Central memory CD8-positive, alpha-beta T cell (primary cell): ENCODE results near the gene ADD3.
A peak's percentile ranks its signal among the peaks of the same experiment; 100 is the strongest.

Experiments used
- ATAC-seq: fragments of 150-1000 bp; cut with Tn5 transposase; replicated peaks from 2 replicates; pipeline ENCODE4 v1.10.0; 2022; ENCODE audit warnings: mild to moderate bottlenecking, moderate FRiP score, moderate number of reproducible peaks; ENCODE audit not compliant: poor library complexity, severe bottlenecking; ENCODE audit errors: extremely low read depth
- DNase-seq, 2 donors: peaks; one replicate each; pipeline ENCODE4 v3.0.0; 2021; ENCODE audit warnings: low spot score in 2 of 2
- H3K27ac Mint-ChIP-seq: one replicate; pipeline ENCODE4 v1.8.0; 2022; ENCODE audit warnings: low read depth, mild to moderate bottlenecking, moderate library complexity, mixed read lengths
- H3K27me3 Mint-ChIP-seq: one replicate; pipeline ENCODE4 v1.8.0; 2022; ENCODE audit warnings: mixed read lengths
- H3K36me3 Mint-ChIP-seq: one replicate; pipeline ENCODE4 v1.8.0; 2022; ENCODE audit warnings: mild to moderate bottlenecking, moderate library complexity, mixed read lengths; ENCODE audit not compliant: insufficient read depth
- H3K4me1 Mint-ChIP-seq: one replicate; pipeline ENCODE4 v1.8.0; 2022; ENCODE audit warnings: mixed read lengths
- H3K4me3 Mint-ChIP-seq: one replicate; pipeline ENCODE4 v1.8.0; 2022; ENCODE audit warnings: mild to moderate bottlenecking, moderate library complexity, mixed read lengths
- H3K9me3 Mint-ChIP-seq: one replicate; pipeline ENCODE4 v1.8.0; 2022; ENCODE audit warnings: mixed read lengths

The ADD3 gene

GRCh38 chr10:110073896-110074295 lies 66.1 kb downstream of the ADD3 start:
- H3K27ac Mint-ChIP-seq = peak overlapping the region; percentile 76
- H3K4me1 Mint-ChIP-seq = peaks cover 89% of the 10 kb centered on the region
- no peak for DNase-seq
- H3K36me3 Mint-ChIP-seq = peaks cover 5% of the 10 kb centered on the region
- ATAC-seq = no peak
- H3K9me3 Mint-ChIP-seq = no peaks in the 10 kb centered on the region
- H3K4me3 Mint-ChIP-seq = peak overlapping the region; percentile 29
- H3K27me3 Mint-ChIP-seq = no peaks in the 10 kb centered on the region

- Mint-ChIP-seq H3K4me1 (peaks cover 89% of the 10 kb centered on the region), H3K27ac (no peak overlapping the region), H3K36me3 (peaks cover 8% of the 10 kb centered on the region), H3K9me3 (no peaks in the 10 kb centered on the region), H3K27me3 (no peaks in the 10 kb centered on the region), H3K4me3 (peak overlapping the region; percentile 29)
- ATAC-seq (no peak), DNase-seq (no peak)
These were observed 66.5 kb downstream of the ADD3 start for GRCh38 chr10:110074298-110074697.

GRCh38 chr10:110074758-110075671 lies 67.2 kb downstream of the ADD3 start:
- peaks cover 9% of the 10 kb centered on the region for H3K36me3 Mint-ChIP-seq
- H3K27me3 Mint-ChIP-seq = no peaks in the 10 kb centered on the region
- H3K4me1 Mint-ChIP-seq = peaks cover 91% of the 10 kb centered on the region
- no peak for DNase-seq
- peak overlapping the region; percentile 52 for H3K27ac Mint-ChIP-seq
- H3K9me3 Mint-ChIP-seq = no peaks in the 10 kb centered on the region
- H3K4me3 Mint-ChIP-seq = peak overlapping the region; percentile 45
- no peak for ATAC-seq

GRCh38 chr10:110075686-110076085 lies 67.9 kb downstream of the ADD3 start:
- Mint-ChIP-seq H3K4me3 (peak overlapping the region; percentile 45), H3K27me3 (no peaks in the 10 kb centered on the region), H3K4me1 (peaks cover 88% of the 10 kb centered on the region)

GRCh38 chr10:110076559-110077318 lies 69.0 kb downstream of the ADD3 start:
- Mint-ChIP-seq H3K27ac (peak overlapping the region; percentile 80), H3K36me3 (peaks cover 9% of the 10 kb centered on the region), H3K27me3 (no peaks in the 10 kb centered on the region), H3K4me3 (peak overlapping the region; percentile 74), H3K4me1 (peaks cover 86% of the 10 kb centered on the region), H3K9me3 (no peaks in the 10 kb centered on the region)
- ATAC-seq (peak; percentile 81), DNase-seq (no peak)

More at GRCh38 chr10:110075686-110076085, 67.9 kb downstream of the ADD3 start:
- Mint-ChIP-seq H3K27ac (peak overlapping the region; percentile 52), H3K36me3 (peaks cover 9% of the 10 kb centered on the region), H3K9me3 (no peaks in the 10 kb centered on the region)
- ATAC-seq (no peak), DNase-seq (no peak)

GRCh38 chr10:110077436-110078130 lies 69.8 kb downstream of the ADD3 start:
- H3K27me3 Mint-ChIP-seq = no peaks in the 10 kb centered on the region
- peak overlapping the region; percentile 80 for H3K27ac Mint-ChIP-seq
- no peaks in the 10 kb centered on the region for H3K9me3 Mint-ChIP-seq
- DNase-seq (no peak), ATAC-seq (peak; percentile 21)
- peak overlapping the region; percentile 74 for H3K4me3 Mint-ChIP-seq
- peaks cover 87% of the 10 kb centered on the region for H3K4me1 Mint-ChIP-seq
- H3K36me3 Mint-ChIP-seq = peaks cover 10% of the 10 kb centered on the region

- ATAC-seq = no peak
- H3K4me1 Mint-ChIP-seq = peaks cover 87% of the 10 kb centered on the region
These were observed 70.5 kb downstream of the ADD3 start for GRCh38 chr10:110078317-110078716.

GRCh38 chr10:110081911-110082310 lies 74.1 kb downstream of the ADD3 start:
- Mint-ChIP-seq H3K9me3 (no peaks in the 10 kb centered on the region), H3K4me1 (peaks cover 87% of the 10 kb centered on the region), H3K36me3 (peaks cover 12% of the 10 kb centered on the region), H3K4me3 (no peak overlapping the region), H3K27ac (peak overlapping the region; percentile 62), H3K27me3 (no peaks in the 10 kb centered on the region)
- ATAC-seq = no peak
- no peak for DNase-seq

More at GRCh38 chr10:110078317-110078716, 70.5 kb downstream of the ADD3 start:
- H3K36me3 Mint-ChIP-seq = peaks cover 10% of the 10 kb centered on the region
- H3K27ac Mint-ChIP-seq = peak overlapping the region; percentile 88
- no peaks in the 10 kb centered on the region for H3K27me3 Mint-ChIP-seq
- H3K4me3 Mint-ChIP-seq = peak overlapping the region; percentile 74
- DNase-seq = no peak
- H3K9me3 Mint-ChIP-seq = no peaks in the 10 kb centered on the region

GRCh38 chr10:110083884-110084283 lies 76.1 kb downstream of the ADD3 start:
- H3K9me3 Mint-ChIP-seq = no peaks in the 10 kb centered on the region
- DNase-seq = no peak
- peaks cover 11% of the 10 kb centered on the region for H3K36me3 Mint-ChIP-seq
- no peak overlapping the region for H3K4me3 Mint-ChIP-seq
- peaks cover 78% of the 10 kb centered on the region for H3K4me1 Mint-ChIP-seq
- H3K27me3 Mint-ChIP-seq = no peaks in the 10 kb centered on the region
- H3K27ac Mint-ChIP-seq = peak overlapping the region; percentile 89
- ATAC-seq = no peak

GRCh38 chr10:110087682-110088081 lies 79.9 kb downstream of the ADD3 start:
- Mint-ChIP-seq H3K4me3 (peak overlapping the region; percentile 36), H3K27me3 (no peaks in the 10 kb centered on the region), H3K4me1 (peaks cover 66% of the 10 kb centered on the region), H3K27ac (peak overlapping the region; percentile 92), H3K9me3 (no peaks in the 10 kb centered on the region), H3K36me3 (peaks cover 7% of the 10 kb centered on the region)
- ATAC-seq = no peak
- DNase-seq = no peak

- peaks cover 59% of the 10 kb centered on the region for H3K4me1 Mint-ChIP-seq
- H3K27ac Mint-ChIP-seq = no peak overlapping the region
- no peak for ATAC-seq
- no peaks in the 10 kb centered on the region for H3K9me3 Mint-ChIP-seq
- H3K36me3 Mint-ChIP-seq = peaks cover 7% of the 10 kb centered on the region
- H3K27me3 Mint-ChIP-seq = no peaks in the 10 kb centered on the region
- H3K4me3 Mint-ChIP-seq = no peak overlapping the region
- DNase-seq = no peak
These were observed 80.8 kb downstream of the ADD3 start for GRCh38 chr10:110088367-110089104.

- Mint-ChIP-seq H3K27ac (no peak overlapping the region), H3K9me3 (no peaks in the 10 kb centered on the region), H3K4me1 (peaks cover 51% of the 10 kb centered on the region), H3K27me3 (no peaks in the 10 kb centered on the region), H3K4me3 (no peak overlapping the region), H3K36me3 (no peaks in the 10 kb centered on the region)
- DNase-seq (no peak), ATAC-seq (no peak)
These were observed 84.0 kb downstream of the ADD3 start for GRCh38 chr10:110091830-110092229.
